Vagina (tissue), 2 donors: Measurements from ENCODE around the gene MYO1D.

Experiments used
- CTCF ChIP-seq, 3 experiments: fragments of 450-650 bp in 2 of 3; fragments of 200-600 bp in 1 of 3; sonication (generic) in 1 of 3; IDR thresholded peaks; one replicate each; pipeline ENCODE4 v1.5.1; 2017 to 2019; ENCODE audit warnings: antibody characterized with exemption in 3 of 3, mild to moderate bottlenecking in 2 of 3, moderate library complexity in 2 of 3
- POLR2A ChIP-seq, 2 donors: fragments of 450-650 bp; IDR thresholded peaks; one replicate each; pipeline ENCODE4 v1.6.1; 2017; ENCODE audit warnings: antibody characterized with exemption in 2 of 2, mild to moderate bottlenecking in 2 of 2, moderate library complexity in 2 of 2
- POLR2AphosphoS5 ChIP-seq, 2 donors: sonication (generic); formaldehyde crosslinking; IDR thresholded peaks; one replicate each; pipeline ENCODE4 v1.9.0; 2017; ENCODE audit warnings: antibody characterized with exemption in 2 of 2, mild to moderate bottlenecking in 2 of 2, low read depth in 1 of 2; ENCODE audit not compliant: insufficient read depth in 1 of 2

- TF ChIP-seq CTCF (IDR thresholded peaks at IDR 0.05), result no peak
- TF ChIP-seq POLR2AphosphoS5 (IDR thresholded peaks at IDR 0.05; ENCODE audit: insufficient read depth in 1 of 2, low read depth in 1 of 2), result no peak
- TF ChIP-seq POLR2A (IDR thresholded peaks at IDR 0.05), result no peak
Measured at GRCh38 chr17:32498391-32498790, 378.5 kb downstream of the MYO1D start.
